Embryonic facial prominence (tissue), 1 donor: ENCODE data around the gene IL17C.
"Not testable (repeated sequence)": the region's sequence is repeated elsewhere in the genome, so short reads cannot be mapped to it uniquely, and the experiment has no call there.

Experiments used
- DNase-seq: peaks from one replicate; pipeline ENCODE4 v3.0.0-alpha.2; 2016; ENCODE audit errors: extremely low spot score

Gene IL17C

DNA sequence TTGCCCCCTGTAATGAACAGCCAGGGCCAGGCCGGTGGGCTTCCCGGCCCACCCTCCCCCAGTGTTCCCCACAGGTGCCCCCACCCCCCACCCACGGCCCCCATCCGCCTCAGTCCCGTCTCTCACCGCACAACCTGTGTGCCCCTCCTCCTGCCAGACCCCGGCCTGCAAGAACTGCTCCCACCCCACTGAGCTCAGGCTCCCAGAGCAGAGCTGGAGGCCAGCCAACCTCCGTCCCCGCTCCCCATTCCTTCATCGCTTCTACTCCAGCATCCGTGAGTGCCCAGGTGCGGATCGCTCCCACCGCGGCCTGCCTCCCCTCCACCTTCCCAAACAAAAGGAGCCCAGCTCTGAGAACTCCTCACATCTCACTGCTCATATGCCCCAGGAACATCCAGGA, 20.3 kb downstream of the IL17C start:
- no peak for DNase-seq

DNA sequence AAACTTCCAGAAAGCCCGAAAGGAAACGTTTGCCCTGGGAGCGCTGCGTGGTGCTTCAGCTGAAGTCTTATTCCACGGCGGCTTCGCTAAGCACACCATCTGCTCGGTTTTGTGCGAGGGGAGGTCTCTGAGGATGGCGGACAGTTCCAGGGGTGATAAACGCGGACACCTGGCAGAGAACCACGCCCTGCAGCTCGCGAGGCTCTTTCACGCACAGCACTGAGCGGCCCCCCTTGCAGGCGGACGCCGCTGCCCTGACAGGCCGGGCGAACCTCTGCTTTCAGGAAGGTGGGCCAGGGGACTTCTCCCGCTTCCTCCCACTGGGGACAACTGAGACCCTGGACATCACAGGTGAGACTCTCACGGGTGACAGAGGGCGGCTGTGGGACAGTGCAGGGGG, 20.8 kb downstream of the IL17C start:
- no peak for DNase-seq

GRCh38 chr16:88661468-88661867, 23.1 kb downstream of the IL17C start:
- no peak for DNase-seq

DNA sequence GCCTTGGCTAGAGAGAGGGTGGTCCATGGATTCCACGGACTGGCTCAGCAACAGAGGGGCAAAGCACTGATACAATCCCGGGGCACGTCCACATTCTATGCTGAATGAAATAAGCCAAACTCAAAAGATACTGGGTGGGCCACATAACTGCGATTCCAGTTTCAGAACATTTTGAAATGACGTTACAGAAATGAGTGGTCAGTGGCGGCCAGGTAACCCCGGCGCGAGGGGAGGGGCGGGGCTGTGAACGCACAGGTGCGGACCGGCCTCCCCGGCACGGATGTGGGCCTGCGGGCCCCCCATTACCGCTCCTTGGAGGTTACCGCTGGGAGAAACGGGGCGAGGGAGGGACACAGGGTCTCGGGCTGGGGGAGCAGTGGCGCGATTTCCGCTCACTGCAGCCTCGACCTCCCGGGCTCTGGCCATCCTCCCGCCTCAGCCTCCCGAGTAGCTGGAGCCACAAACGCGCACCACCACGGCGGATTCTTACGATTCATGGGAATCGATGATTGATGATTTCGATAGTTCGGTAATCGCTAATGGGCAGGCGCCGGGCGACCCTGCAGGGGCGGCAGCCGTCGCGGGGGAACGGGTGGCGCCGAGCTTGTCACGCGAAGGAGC, 24.0 kb downstream of the IL17C start:
- DNase-seq, result no peak

GRCh38 chr16:88662843-88663606, 24.7 kb downstream of the IL17C start, which contains the start of gene MVD:
MVD (minus strand) TSS chr16:88663091; CDS start chr16:88663080, 11 bp downstream.
- peak; percentile 95 for DNase-seq

- DNase-seq, result no peak
Measured at GRCh38 chr16:88665148-88665547, 26.8 kb downstream of the IL17C start.

DNA sequence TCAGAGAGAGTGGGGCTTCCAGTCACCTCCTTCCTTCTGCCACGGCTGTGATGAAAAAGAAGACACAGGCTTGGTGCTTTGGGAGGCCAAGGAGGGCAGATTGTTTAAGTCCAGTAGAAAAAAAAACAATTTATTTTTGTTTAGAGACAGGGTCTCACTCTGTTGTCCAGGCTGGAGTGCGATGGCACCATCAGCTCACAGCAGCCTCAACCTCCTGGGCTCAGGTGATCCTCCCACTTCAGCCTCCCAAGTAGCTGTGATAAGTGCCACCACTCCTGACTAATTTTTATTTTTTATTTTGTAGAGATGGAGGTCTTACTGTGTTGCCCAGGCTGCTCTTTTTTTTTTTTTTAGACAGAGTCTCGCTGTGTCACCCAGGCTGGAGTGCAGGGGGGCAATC, 27.2 kb downstream of the IL17C start:
- no peak for DNase-seq

DNA sequence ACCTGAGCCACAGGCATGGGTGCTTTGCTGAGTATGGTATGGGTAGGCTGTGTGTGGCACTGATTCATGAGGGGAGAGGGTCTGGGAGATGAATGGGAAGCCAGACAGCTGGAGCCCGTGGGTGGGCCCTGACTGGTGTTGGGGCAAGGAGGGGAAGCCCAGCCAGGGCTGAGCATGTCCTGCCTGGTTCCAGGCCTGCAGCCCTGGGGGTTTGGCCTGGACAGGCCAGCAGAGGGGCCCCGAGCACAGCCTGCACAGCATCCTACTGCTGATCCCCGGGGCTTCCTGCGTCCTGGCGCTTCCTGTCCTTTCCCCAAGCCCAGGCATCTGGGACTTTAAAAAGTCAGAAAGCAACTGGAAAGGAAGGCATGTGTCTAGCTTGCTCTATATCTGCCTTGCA, 29.1 kb downstream of the IL17C start:
- no peak for DNase-seq

- not testable (repeated sequence) for DNase-seq
Measured at GRCh38 chr16:88669493-88669892, 31.1 kb downstream of the IL17C start.

DNA sequence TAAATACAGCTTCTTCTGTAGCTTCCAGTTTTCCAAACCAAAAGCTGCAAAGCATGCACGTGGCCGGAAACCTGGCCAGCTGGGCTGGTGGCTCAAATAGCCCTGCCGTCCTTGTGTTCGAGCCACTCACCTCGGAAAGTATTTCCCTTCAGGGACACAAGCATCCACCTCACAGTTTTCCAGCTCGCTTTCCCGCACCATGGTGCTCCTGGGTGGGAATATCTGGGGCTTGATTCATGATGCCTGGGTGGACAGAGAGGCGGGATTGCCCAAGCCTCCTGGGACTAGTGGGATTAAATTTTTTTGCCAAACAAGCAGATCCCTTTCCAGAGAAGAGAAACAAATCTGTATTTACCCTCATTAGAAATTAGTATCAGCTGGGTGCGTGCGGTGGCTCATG, 31.6 kb downstream of the IL17C start:
- DNase-seq, result no peak

GRCh38 chr16:88671806-88672205, 33.4 kb downstream of the IL17C start:
- DNase-seq, result no peak

GRCh38 chr16:88672776-88673175, 34.4 kb downstream of the IL17C start:
- no peak for DNase-seq

DNA sequence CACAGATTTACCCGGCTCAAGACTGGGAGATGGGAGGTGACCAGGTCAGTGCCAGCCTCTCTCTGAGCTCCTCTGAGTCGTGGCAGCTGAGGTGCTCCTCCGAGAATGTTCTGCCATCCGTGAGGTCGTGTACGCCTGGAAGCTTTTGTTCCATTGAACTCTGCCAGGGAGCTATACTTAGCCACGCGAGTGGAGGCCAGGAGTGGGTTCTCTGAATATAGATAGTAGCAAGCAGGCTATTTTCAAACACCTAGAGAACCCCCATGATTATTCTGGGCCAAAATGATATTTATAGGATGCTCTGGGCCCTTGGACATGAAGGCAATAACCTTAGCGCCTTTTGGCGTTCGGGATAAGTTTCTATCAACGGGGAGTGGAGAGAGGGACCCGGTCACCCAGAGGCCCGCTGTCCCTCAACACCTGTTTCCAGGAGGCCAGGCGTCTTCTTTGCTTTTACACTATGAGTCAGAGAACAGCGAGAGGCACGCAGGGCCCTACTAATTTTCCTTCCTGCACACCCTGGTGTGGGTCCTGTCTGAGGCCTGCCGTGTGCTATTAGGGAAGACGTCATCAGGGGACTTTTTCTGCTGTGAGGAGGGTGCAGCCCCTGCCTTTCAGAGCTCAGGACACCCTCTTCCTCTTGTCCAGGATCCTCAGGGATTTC, 35.5 kb downstream of the IL17C start:
- no peak for DNase-seq

- no peak for DNase-seq
Measured at GRCh38 chr16:88676502-88677242, 38.3 kb downstream of the IL17C start.

- no peak for DNase-seq
Measured at GRCh38 chr16:88677721-88678120, 39.3 kb downstream of the IL17C start.

GRCh38 chr16:88678224-88678979, 40.0 kb downstream of the IL17C start:
- no peak for DNase-seq

DNA sequence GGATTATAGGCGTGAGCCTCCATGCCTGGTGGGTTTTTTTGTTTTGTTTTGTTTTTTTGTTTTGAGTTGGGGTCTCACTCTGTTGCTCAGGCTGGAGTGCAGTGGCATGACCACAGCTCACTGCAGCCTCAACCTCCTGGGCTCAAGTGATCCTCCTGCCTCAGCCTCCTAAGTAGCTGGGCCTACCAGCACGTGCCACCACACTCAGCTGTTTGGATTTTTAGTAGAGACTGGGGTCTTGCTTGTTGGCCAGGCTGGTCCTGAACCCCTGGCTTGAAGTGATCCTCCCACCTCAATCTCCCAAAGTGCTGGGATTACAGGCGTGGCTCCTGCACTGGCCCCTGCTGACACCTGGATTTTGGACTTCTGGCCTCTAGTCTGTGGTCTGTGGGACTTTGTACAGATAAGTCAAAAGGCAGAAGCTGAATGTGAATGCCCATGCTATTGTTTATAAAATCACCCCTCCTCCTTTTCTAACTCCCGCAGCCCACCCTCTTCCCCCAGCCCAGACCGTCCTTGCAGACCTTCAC, 42.2 kb downstream of the IL17C start:
- DNase-seq, result no peak

DNA sequence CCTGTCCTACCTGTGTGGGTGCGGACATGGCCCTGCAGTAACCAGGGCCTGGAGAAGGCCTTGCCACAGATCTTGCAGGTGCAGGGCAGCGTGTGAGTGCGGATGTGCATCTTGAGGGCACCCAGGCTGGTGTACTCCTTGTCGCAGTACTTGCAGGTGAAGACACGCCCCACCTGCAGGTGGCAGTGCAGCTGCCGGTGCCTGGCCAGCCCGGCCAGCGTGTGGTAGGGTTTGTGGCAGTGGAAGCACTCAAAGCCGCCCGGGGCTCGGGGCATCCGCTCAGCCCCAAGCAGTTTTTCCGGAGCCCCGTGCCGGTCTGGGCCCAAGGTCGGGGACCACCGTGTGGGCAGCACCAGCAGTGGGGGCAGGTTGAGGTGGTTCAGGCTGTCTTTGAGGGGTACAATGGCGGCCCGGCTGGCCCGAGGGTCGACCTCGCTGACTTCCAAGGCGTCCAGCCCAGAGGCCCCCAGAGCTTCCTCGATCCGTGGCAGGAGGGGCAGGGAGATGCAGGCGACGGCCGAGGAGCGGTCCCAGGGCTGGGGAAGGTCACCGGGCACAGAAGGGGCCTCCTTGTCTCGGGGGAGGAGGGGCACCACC, 42.8 kb downstream of the IL17C start:
- DNase-seq, result no peak

GRCh38 chr16:88681709-88682451, 43.5 kb downstream of the IL17C start:
- DNase-seq, result no peak

DNA sequence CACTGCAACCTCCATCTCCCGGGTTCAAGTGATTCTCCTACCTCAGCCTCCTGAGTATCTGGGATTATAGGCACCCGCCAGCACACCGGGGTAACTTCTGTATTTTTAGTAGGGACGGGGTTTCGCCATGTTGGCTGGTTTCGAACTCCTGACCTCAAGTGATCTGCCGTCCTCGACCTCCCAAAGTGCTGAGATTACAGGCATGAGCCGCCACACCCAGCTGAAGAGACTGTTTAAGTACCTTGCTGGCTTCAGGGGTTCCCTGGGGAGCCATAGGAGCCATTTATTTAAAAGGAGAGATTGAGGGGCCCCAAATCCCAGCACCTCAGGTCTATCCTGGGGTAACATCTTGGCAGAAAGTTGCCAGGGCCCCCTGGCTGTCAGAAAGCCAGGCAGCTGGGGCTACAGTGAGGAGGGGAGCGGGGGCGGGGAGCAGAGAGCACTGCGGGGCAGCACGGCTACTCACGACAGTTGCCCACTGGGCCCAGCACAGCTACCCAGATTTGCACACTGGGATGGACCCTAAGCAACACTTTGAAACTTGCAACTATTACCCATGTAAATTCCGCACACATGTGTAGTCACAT, 46.3 kb downstream of the IL17C start:
- DNase-seq, result no peak
